Measurements from ENCODE around the gene IRX3.

DNA sequence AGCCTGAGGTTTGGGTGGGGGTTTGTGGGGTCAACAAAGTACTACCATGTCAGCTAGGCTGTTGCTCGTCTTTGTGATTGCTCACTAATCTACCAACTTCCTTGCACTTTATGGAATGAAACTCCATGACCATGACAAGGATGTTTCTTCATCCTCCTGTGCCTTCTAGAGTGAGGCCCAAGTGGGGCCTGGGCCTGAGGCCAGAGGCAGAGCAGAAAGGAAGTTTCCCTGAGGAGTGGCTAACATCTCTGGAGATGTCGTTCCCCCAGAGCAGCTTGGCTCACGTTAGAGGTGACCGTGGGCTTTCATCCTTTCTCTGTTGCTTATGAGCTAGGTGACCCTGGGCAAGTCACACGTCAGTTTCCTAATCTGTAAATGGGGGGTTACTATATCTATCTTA, 41.0 kb upstream of the IRX3 start:
- TF ChIP-seq POLR2A (IDR thresholded peaks at IDR 0.05) (no peak), CTCF (IDR thresholded peaks at IDR 0.05) (no peak)

All from lower leg skin (tissue), 3 donors.